Measurements from ENCODE around the gene MSRB3.
"Not testable (repeated sequence)": the region's sequence is repeated elsewhere in the genome, so short reads cannot be mapped to it uniquely, and the experiment has no call there.

Gene MSRB3

DNA sequence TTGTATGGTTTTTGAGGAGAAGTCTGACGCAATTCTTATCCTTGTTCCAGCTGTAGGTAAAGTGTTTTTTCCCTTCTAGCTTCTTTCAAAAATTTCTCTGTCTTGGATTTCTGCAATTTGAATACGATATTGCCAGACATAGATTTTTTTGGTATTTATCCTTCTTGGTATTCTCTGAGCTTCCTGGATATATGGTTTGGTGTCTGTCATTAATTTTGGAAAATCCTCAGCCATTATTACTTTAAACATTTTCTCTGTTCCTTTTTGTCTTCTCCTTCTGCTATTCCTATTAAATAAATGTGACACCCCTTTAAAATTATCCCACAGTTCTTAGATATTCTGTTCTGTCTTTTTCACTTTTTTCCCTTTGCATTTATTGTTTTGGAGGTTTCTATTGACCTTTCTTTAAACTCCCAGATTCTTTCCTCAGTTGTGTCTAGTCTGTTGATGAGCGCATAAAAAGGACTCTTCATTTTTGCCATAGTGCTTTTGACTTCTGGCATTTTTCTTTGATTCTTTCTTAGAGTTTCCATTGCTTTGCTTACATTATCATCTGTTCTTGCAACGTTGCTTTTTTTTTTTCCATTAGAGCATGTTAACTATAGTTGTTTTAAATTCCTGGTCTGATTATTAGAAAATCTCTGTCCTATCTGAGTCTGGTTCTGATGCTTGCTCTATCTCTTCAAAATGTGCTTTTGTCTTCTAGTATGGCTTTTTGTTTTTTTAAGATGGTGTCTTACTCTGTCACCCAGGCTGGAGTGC is 129.1 kb downstream of the MSRB3 start:
- no peak for DNase-seq

GRCh38 chr12:65408441-65408840 is 130.0 kb downstream of the MSRB3 start:
- no peak for DNase-seq

- no peak for DNase-seq
Measured at GRCh38 chr12:65409726-65410125, 131.2 kb downstream of the MSRB3 start.

DNA sequence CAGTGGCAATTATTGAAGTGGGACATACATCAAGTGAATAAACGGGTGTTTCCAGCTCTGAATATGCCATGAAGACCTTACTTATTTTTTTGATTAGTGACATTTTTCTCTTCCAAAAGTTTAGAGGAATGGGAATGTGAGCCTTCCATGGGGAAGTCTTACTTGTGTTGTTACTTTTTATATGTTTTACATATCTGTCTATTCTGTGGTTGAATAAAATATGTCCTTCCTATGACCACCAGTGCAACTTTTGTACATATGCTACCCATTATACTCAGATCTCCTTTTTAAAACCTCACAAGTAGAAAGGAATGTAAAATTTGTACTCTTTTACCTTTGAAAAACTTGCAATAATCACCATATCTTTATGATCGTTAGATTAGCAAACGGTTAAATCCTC is 132.7 kb downstream of the MSRB3 start:
- DNase-seq = no peak

GRCh38 chr12:65414526-65414925 is 136.0 kb downstream of the MSRB3 start:
- DNase-seq = no peak

- DNase-seq = no peak
Measured at GRCh38 chr12:65415826-65416225, 137.3 kb downstream of the MSRB3 start.

GRCh38 chr12:65419284-65420072 is 141.0 kb downstream of the MSRB3 start:
- no peak for DNase-seq

- no peak for DNase-seq
Measured at GRCh38 chr12:65420941-65421340, 142.5 kb downstream of the MSRB3 start.

DNA sequence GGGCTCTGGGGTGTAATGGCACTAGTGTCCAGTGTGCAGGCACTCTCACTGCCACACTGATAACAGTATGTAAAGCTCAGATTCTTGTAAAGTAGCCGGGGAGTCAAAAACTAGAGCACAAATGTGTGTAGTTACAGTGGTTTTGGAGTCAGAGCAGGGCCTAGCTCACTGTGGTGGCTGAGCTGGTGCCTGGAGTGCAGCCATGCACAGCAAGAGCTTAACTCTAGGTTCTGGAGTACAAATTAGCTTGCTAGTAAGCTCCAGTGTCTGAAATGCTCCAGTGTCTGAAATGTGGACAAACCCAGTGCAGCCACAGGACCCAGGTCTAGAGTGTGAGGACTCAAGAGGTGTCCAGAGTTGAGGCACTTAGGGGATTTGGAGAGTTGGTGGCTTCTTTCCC is 149.2 kb downstream of the MSRB3 start:
- no peak for DNase-seq

GRCh38 chr12:65430006-65430405 is 151.5 kb downstream of the MSRB3 start:
- DNase-seq = no peak

DNA sequence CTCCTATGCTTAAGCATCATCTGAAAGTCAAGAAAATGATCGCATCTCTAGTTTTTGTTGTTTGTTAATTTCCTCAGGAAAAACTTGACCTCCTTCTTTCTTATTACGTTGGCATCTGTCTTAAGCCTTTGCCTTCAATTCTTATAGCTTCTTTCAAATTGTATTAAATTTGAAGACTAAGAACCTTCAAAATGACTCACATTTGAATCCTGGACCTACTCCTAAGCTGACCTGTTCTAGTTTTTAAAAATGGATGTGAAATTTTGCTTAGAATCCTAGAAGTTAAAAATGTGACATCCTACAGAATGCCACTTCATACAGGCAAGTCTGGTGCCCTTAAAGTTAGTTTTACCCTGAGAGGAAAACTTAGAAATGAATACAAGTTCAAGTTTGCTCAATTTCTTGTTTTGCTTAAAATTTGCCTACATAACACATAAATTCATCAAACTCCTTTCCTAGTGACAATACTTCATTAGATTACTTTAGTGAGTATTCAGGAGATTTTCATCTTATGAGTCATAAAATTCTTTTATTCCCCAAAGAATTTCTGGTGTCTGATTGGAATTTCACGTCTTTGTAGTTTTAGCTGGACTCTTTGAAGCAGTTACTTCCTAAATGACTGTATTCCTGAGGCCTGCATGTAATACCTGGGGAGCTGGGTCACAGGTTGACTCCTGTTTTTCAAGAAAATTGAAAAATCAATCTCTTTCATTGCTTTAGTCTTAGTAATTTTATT is 152.3 kb downstream of the MSRB3 start:
- DNase-seq = no peak

GRCh38 chr12:65432114-65432513 is 153.6 kb downstream of the MSRB3 start:
- no peak for DNase-seq

GRCh38 chr12:65432651-65433050 is 154.2 kb downstream of the MSRB3 start:
- no peak for DNase-seq

GRCh38 chr12:65434737-65435136 is 156.3 kb downstream of the MSRB3 start:
- DNase-seq = no peak

DNA sequence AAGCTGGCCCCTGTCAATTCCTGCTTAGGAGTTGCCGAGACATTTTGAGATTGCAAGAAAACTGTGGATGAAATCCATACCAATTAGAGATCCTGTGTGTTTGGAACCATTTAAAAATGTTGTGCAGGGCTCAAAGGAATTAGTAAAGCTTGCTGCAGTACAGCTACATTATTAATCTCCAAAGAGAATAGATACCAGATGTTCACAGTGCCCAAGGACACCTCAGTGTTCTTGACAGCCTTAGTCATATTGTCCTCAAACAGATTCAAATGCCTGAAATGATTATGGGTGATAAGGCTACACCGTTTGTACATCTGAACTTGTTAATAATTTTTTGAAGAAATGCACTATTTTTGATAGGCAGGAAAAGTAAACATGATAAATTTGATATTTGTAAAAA is 164.6 kb downstream of the MSRB3 start:
- DNase-seq = no peak

- no peak for DNase-seq
Measured at GRCh38 chr12:65444996-65445395, 166.5 kb downstream of the MSRB3 start.

GRCh38 chr12:65446901-65447300 is 168.4 kb downstream of the MSRB3 start:
- no peak for DNase-seq

DNA sequence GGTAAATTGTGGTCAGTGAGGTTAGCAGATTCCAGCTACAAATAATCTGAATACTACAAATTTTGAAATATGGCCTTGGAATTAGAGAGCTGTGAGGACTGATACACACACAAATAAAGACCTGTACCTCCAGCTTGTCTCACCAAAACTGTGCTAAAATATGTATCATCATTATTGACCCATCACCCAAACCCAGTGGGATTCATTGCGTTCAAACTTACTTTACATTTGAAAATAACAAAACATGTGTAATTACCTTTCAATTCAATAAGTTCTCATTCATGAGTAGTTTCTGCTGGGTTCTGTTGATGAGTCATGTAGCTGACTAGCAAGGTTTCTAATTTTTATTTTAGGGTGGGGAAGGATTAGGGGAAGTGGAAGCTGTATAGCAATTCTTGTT is 170.9 kb downstream of the MSRB3 start:
- DNase-seq = no peak

GRCh38 chr12:65450625-65451024 is 172.1 kb downstream of the MSRB3 start:
- no peak for DNase-seq

DNA sequence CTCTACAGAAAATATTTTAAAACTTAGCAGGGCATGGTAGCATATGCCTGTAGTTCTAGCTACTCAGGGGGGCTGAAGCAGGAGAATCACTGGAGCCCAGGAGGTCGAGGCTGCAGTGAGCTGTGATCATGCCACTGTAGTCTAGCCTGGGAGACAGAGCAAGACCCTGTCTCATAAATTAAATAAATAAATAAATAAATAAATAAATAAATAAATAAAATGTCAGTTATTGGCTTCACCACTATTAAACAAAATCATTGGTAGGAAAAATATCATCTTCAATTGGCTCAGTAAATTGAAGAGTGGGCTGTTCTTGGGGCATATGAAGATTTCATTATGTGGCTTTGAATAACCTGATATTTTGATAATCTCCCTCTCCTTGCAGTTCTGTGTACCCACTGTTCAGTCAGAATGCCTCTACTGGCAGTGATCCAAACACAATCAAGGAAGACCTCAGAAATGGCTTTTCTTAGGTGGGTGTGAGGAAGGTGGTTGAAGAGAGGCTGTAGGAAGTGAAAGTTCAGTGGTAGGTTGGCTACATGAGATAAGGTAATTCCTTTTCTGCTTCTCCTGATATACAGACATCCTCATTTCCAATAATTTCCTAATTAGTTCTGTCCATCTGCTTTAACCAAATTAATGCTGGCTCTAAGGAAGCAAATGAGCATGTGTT is 175.8 kb downstream of the MSRB3 start:
- DNase-seq = no peak

- not testable (repeated sequence) for DNase-seq
Measured at GRCh38 chr12:65457341-65457740, 178.9 kb downstream of the MSRB3 start.

- no peak for DNase-seq
Measured at GRCh38 chr12:65458718-65459117, 180.2 kb downstream of the MSRB3 start.

DNA sequence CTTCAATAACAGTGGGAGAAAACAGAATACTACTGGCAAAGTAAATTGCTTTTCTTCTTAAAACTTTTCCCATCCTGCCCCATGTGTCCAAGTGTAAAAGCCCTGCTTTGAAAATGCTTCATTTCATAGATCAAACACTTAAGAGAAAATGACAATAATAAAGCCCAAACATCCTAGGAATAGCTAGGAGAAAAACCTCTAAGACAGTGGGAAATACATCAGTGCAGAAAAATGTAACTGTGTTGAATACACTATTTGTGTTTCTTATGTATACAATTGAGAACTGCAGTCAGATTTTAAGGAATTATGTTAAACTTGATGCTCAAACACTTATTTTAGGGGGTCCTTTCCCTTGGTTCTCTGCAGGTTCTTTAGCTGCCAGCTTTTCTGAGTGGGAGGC is 181.1 kb downstream of the MSRB3 start:
- no peak for DNase-seq

Measured in activated naive CD4-positive, alpha-beta T cell (primary cell).